Left cardiac atrium (tissue), 4 donors: ENCODE measurements around the gene DGLUCY. TPM values are rescaled to one million over a fixed set of nuclear protein-coding genes. Genes with fewer than 3 reads are reported as not detected.
"Not testable (repeated sequence)": the region's sequence is repeated elsewhere in the genome, so short reads cannot be mapped to it uniquely, and the experiment has no call there.

Experiments used
- ATAC-seq, 2 donors: fragments of 200-7000 bp; cut with Tn5 transposase; one replicate each; pipeline ENCODE4 v1.9.1; 2020; ENCODE audit warnings: mild to moderate bottlenecking in 2 of 2, moderate library complexity in 2 of 2
- DNase-seq: peaks from one replicate; pipeline ENCODE4 v3.0.0-alpha.2; 2020
- intact Hi-C, 2 donors: fragments of 100-400 bp; cut with DNase I; formaldehyde crosslinking; loops; one replicate each; pipeline versions ENCODE4 v1.14.1 to v1.15.1; 2022 to 2023
- total RNA-seq, 2 donors: library from RNA; stranded (reverse); fragmentation: NEBNext Ultra II Directional; extraction: Animal tissue kit (Norgen Biotek cat#: 25700); gene quantifications; one replicate each; pipeline ENCODE4 v1.2.1, GENCODE V29; 2021
- donor health status: DM: no; HTN: yes; CAD: no.
- donor health status: DM: no; HTN: yes; CAD: no; lungs with severe emphysema.
- donor health status: DM: yes; HTN: yes; CAD: no.
- donor health status: Dilated cardiomyopathy.

The DGLUCY gene
- total RNA-seq, 2 donors from 2014 or later: 110 to 129 TPM

- intact Hi-C loops: no loop called here
- ATAC-seq: no peak
- no peak for DNase-seq
Observed at GRCh38 chr14:91127924-91128323, 14.1 kb downstream of the DGLUCY start.

GRCh38 chr14:91128699-91129098 is 14.8 kb downstream of the DGLUCY start:
- no peak for ATAC-seq
- no peak for DNase-seq
- intact Hi-C loops: no loop called here

GRCh38 chr14:91129261-91129660 is 15.4 kb downstream of the DGLUCY start:
- intact Hi-C loops: no loop called here
- DNase-seq (no peak), ATAC-seq (no peak)

GRCh38 chr14:91135039-91135438 is 21.2 kb downstream of the DGLUCY start:
- no peak for DNase-seq
- no peak for ATAC-seq
- intact Hi-C loops: no loop called here

GRCh38 chr14:91138511-91139359 is 24.9 kb downstream of the DGLUCY start:
- no peak for ATAC-seq
- no peak for DNase-seq
- intact Hi-C loops: no loop called here

GRCh38 chr14:91139776-91140175 is 25.9 kb downstream of the DGLUCY start:
- DNase-seq (no peak), ATAC-seq (no peak)
- intact Hi-C loops: no loop called here

- DNase-seq (no peak), ATAC-seq (no peak)
- intact Hi-C loops: no loop called here
Observed at GRCh38 chr14:91140672-91141071, 26.8 kb downstream of the DGLUCY start.

- intact Hi-C loops: no loop called here
- ATAC-seq (no peak), DNase-seq (no peak)
Observed at GRCh38 chr14:91142214-91142668, 28.4 kb downstream of the DGLUCY start.

- peak; percentile 23 to 24 for ATAC-seq
- intact Hi-C loops: no loop called here
Observed at GRCh38 chr14:91143862-91144261, 30.0 kb downstream of the DGLUCY start.

GRCh38 chr14:91144425-91145145 is 30.7 kb downstream of the DGLUCY start:
- no peak for DNase-seq
- ATAC-seq: peak; percentile 68 to 77
- intact Hi-C loops: no loop called here

More at GRCh38 chr14:91143862-91144261, 30.0 kb downstream of the DGLUCY start:
- peak; percentile 73 for DNase-seq

- DNase-seq (no peak), ATAC-seq (no peak)
- intact Hi-C loops: no loop called here
Observed at GRCh38 chr14:91145391-91146160, 31.7 kb downstream of the DGLUCY start.

GRCh38 chr14:91146661-91147060 is 32.8 kb downstream of the DGLUCY start:
- DNase-seq (no peak), ATAC-seq (no peak)
- intact Hi-C loops: no loop called here

- no peak for DNase-seq
Observed at GRCh38 chr14:91149462-91149861, 35.6 kb downstream of the DGLUCY start.

GRCh38 chr14:91152499-91152898 is 38.6 kb downstream of the DGLUCY start:
- ATAC-seq (no peak), DNase-seq (no peak)
- intact Hi-C loops: no loop called here

More at GRCh38 chr14:91149462-91149861, 35.6 kb downstream of the DGLUCY start:
- peak; percentile 86 to 92 for ATAC-seq
- intact Hi-C loops: no loop called here

- DNase-seq: no peak
- no peak for ATAC-seq
Observed at GRCh38 chr14:91153360-91153759, 39.5 kb downstream of the DGLUCY start.

GRCh38 chr14:91154851-91155625 is 41.2 kb downstream of the DGLUCY start:
- intact Hi-C loops: no loop called here
- ATAC-seq: peak; percentile 80 to 85
- peak; percentile 73 for DNase-seq

More at GRCh38 chr14:91153360-91153759, 39.5 kb downstream of the DGLUCY start:
- intact Hi-C loops: no loop called here

GRCh38 chr14:91155626-91156089 is 41.8 kb downstream of the DGLUCY start:
- no peak for ATAC-seq
- no peak for DNase-seq
- intact Hi-C loops: no loop called here

GRCh38 chr14:91156142-91156666 is 42.3 kb downstream of the DGLUCY start:
- DNase-seq, ATAC-seq, intact Hi-C loops: not testable (repeated sequence)
